Fibroblast of skin of abdomen (primary cell): ENCODE measurements around the gene ADCY1. TPM values are rescaled to one million over a fixed set of nuclear protein-coding genes. Genes with fewer than 3 reads are reported as not detected.
"Not testable (repeated sequence)": the region's sequence is repeated elsewhere in the genome, so short reads cannot be mapped to it uniquely, and the experiment has no call there.

Source experiments
- DNase-seq: peaks from one replicate; pipeline ENCODE4 v3.0.0-alpha.2; 2013
- polyA plus RNA-seq, 2 experiments: library from polyadenylated mRNA; unstranded; fragments of 120-200 nt; gene quantifications; one replicate each; pipeline ENCODE4 v1.2.1, GENCODE V29; 2013; ENCODE audit not compliant: insufficient read length in 2 of 2

Gene ADCY1
- polyA plus RNA-seq (2013, experiment 1 of 2; ENCODE audit: insufficient read length) = 1.1 TPM
- polyA plus RNA-seq (2013, experiment 2 of 2; ENCODE audit: insufficient read length) = 0.65 TPM

- DNase-seq = no peak
These were observed at the start of gene ADCY1 for GRCh38 chr7:45573661-45574415. TSS of gene ADCY1 (plus strand) at chr7:45574368. CDS start at chr7:45574544, 176 bp downstream.

GRCh38 chr7:45524445-45524844 is 49.7 kb upstream of the ADCY1 start:
- DNase-seq = no peak

GRCh38 chr7:45525057-45525456 is 49.1 kb upstream of the ADCY1 start:
- DNase-seq = no peak

- DNase-seq = no peak
These were observed 30.7 kb upstream of the ADCY1 start for GRCh38 chr7:45543473-45543872.

GRCh38 chr7:45545105-45545710 is 29.0 kb upstream of the ADCY1 start:
- not testable (repeated sequence) for DNase-seq

- DNase-seq = not testable (repeated sequence)
These were observed 25.3 kb upstream of the ADCY1 start for GRCh38 chr7:45548917-45549316.

- no peak for DNase-seq
These were observed 10.8 kb upstream of the ADCY1 start for GRCh38 chr7:45563401-45563800.

- DNase-seq = no peak
These were observed 10.2 kb upstream of the ADCY1 start for GRCh38 chr7:45563941-45564461.

GRCh38 chr7:45564485-45564884 is 9.7 kb upstream of the ADCY1 start:
- DNase-seq = no peak

GRCh38 chr7:45564886-45565455 is 9.2 kb upstream of the ADCY1 start:
- DNase-seq = no peak

GRCh38 chr7:45566386-45566785 is 7.8 kb upstream of the ADCY1 start:
- no peak for DNase-seq

- no peak for DNase-seq
These were observed 7.2 kb upstream of the ADCY1 start for GRCh38 chr7:45566961-45567360.

GRCh38 chr7:45567713-45568112 is 6.5 kb upstream of the ADCY1 start:
- no peak for DNase-seq

GRCh38 chr7:45568536-45569289 is 5.5 kb upstream of the ADCY1 start:
- DNase-seq = no peak

GRCh38 chr7:45569290-45569685 is 4.9 kb upstream of the ADCY1 start:
- no peak for DNase-seq

GRCh38 chr7:45570797-45571196 is 3.4 kb upstream of the ADCY1 start:
- no peak for DNase-seq

GRCh38 chr7:45573204-45573603 is 964 bp upstream of the ADCY1 start:
- no peak for DNase-seq

GRCh38 chr7:45574416-45574668 is 174 bp downstream of the ADCY1 start:
- no peak for DNase-seq

- DNase-seq = peak; percentile 57
These were observed 717 bp downstream of the ADCY1 start for GRCh38 chr7:45574669-45575500.

- DNase-seq = no peak
These were observed 1.5 kb downstream of the ADCY1 start for GRCh38 chr7:45575501-45576248.

- peak; percentile 7 for DNase-seq
These were observed 2.2 kb downstream of the ADCY1 start for GRCh38 chr7:45576249-45576929.
